A673 (cell line): ENCODE data around the gene RAP1GAP.

Experiments
- CTCF ChIP-seq: fragments of 300-800, 200-600 bp; sonication (generic); conservative IDR thresholded peaks from 2 replicates; pipeline ENCODE4 v1.5.1; 2017; ENCODE audit warnings: low read depth, mild to moderate bottlenecking, antibody characterized with exemption, low read length, moderate library complexity, mixed read lengths
- EZH2 ChIP-seq: fragments of 200-600 bp; sonication (generic); IDR thresholded peaks from 2 replicates; pipeline ENCODE4 v1.6.1; 2017; ENCODE audit warnings: borderline replicate concordance, low read depth, mild to moderate bottlenecking, mixed read lengths, antibody characterized with exemption, low read length; ENCODE audit not compliant: poor library complexity, severe bottlenecking

- TF ChIP-seq EZH2: no peak
- TF ChIP-seq CTCF: no peak
These were observed 27.0 kb downstream of the RAP1GAP start for GRCh38 chr1:21641967-21642739.
